SU-DHL-6 (cell line): ENCODE results near the gene EIF3F.

Experiments
- H2AFZ ChIP-seq: fragments of 200-600 bp; sonication (generic); 2 replicates; pipeline ENCODE4 v1.6.1; 2014; ENCODE audit warnings: low read depth, mild to moderate bottlenecking, moderate library complexity, mixed read lengths, antibody characterized with exemption, low read length; ENCODE audit not compliant: severe bottlenecking
- H3F3A ChIP-seq: fragments of 200-600 bp; shearing (Covaris generic); 2 replicates; pipeline ENCODE4 v1.6.0; 2016; ENCODE audit warnings: antibody characterized with exemption, mild to moderate bottlenecking; ENCODE audit not compliant: insufficient read depth
- H3K27ac ChIP-seq: fragments of 200-600 bp; sonication (generic); 2 replicates; pipeline ENCODE4 v1.5.1; 2016; ENCODE audit warnings: low read depth, mild to moderate bottlenecking, low read length, moderate library complexity, mixed read lengths
- H3K27me3 ChIP-seq: fragments of 200-600 bp; sonication (generic), shearing (Covaris generic); 2 replicates; pipeline ENCODE4 v1.6.0; 2014; ENCODE audit warnings: mild to moderate bottlenecking, low read length
- H3K36me3 ChIP-seq: fragments of 200-600 bp; sonication (generic); 2 replicates; pipeline ENCODE4 v1.6.1; 2014; ENCODE audit warnings: mild to moderate bottlenecking, low read length, mixed read lengths
- H3K4me2 ChIP-seq: fragments of 300-600, 200-600 bp; shearing (Covaris generic), sonication (generic); 2 replicates; pipeline ENCODE4 v1.6.0; 2014; ENCODE audit warnings: low read length, low read depth, mild to moderate bottlenecking; ENCODE audit not compliant: poor library complexity, severe bottlenecking
- H3K4me3 ChIP-seq: fragments of 200-600 bp; sonication (generic); 2 replicates; pipeline ENCODE4 v1.5.1; 2014; ENCODE audit warnings: antibody characterized with exemption, low read length, mild to moderate bottlenecking, mixed read lengths; ENCODE audit not compliant: insufficient read depth, poor library complexity, severe bottlenecking
- H3K79me2 ChIP-seq: fragments of 200-600 bp; sonication (generic); 2 replicates; pipeline ENCODE4 v1.6.1; 2014; ENCODE audit warnings: mild to moderate bottlenecking, low read length, moderate library complexity; ENCODE audit not compliant: insufficient read depth
- H3K9ac ChIP-seq: fragments of 200-600 bp; sonication (generic); 2 replicates; pipeline ENCODE4 v1.7.0; 2014; ENCODE audit warnings: mild to moderate bottlenecking, low read length
- H3K9me2 ChIP-seq: fragments of 200-600 bp; sonication (generic); replicated peaks from 2 replicates; pipeline ENCODE4 v1.6.1; 2014; ENCODE audit warnings: low read length; ENCODE audit not compliant: insufficient read depth
- H3K9me3 ChIP-seq: fragments of 200-600 bp; sonication (generic); 2 replicates; pipeline ENCODE4 v1.6.1; 2014; ENCODE audit warnings: low read length, mixed read lengths; ENCODE audit not compliant: insufficient read depth
- H4K20me1 ChIP-seq: fragments of 200-600 bp; sonication (generic); 2 replicates; pipeline ENCODE4 v1.6.1; 2014; ENCODE audit warnings: low read depth, mild to moderate bottlenecking, antibody characterized with exemption, low read length, moderate library complexity, mixed read lengths
- EZH2phosphoT487 ChIP-seq: fragments of 200-600 bp; sonication (generic), shearing (Covaris generic); conservative IDR thresholded peaks from 2 replicates; pipeline ENCODE4 v1.6.1; 2018; ENCODE audit warnings: mild to moderate bottlenecking, antibody characterized with exemption, low read length, moderate library complexity, mixed read lengths
- TF ChIP-seq, protein P1 (sequence below): fragments of 200-600 bp; sonication (generic); IDR thresholded peaks from one replicate; pipeline ENCODE4 v1.5.1; 2017; ENCODE audit warnings: antibody characterized with exemption, mild to moderate bottlenecking, low read length, moderate library complexity; ENCODE audit not compliant: insufficient read depth, poor library complexity, severe bottlenecking

The EIF3F gene

DNA sequence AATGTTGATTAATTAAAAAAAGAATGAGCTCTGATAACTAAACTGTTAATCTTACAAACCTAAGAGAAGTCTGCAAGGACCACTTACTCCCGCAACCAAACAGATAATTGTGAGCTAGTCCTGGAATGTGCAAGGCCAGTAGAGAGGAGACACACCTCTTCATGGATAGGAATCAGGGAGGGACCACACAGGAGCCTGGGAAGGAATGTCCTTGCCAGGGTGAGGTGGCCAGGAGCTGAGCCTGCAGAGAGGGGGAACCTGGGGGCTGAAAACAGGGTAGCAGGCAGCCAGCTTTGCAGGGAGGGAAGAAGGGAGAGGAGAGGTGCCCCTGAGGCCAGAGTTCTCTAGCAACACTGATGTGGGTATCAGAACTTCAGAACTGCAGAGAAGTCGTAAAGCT is 12.5 kb upstream of the EIF3F start:
- H3F3A ChIP-seq = no peaks in the 10 kb centered on the region
- H3K27me3 ChIP-seq = no peaks in the 10 kb centered on the region
- no peak overlapping the region for H3K9ac ChIP-seq
- H2AFZ ChIP-seq = no peak overlapping the region
- no peaks in the 10 kb centered on the region for H3K36me3 ChIP-seq
- H3K4me2 ChIP-seq = no peak overlapping the region
- no peaks in the 10 kb centered on the region for H3K9me3 ChIP-seq
- H3K4me3 ChIP-seq = no peak overlapping the region
- H3K9me2 ChIP-seq = no peaks in the 10 kb centered on the region
- no peaks in the 10 kb centered on the region for H4K20me1 ChIP-seq
- no peak overlapping the region for H3K27ac ChIP-seq
- no peaks in the 10 kb centered on the region for H3K79me2 ChIP-seq
- TF ChIP-seq, protein P1, sequence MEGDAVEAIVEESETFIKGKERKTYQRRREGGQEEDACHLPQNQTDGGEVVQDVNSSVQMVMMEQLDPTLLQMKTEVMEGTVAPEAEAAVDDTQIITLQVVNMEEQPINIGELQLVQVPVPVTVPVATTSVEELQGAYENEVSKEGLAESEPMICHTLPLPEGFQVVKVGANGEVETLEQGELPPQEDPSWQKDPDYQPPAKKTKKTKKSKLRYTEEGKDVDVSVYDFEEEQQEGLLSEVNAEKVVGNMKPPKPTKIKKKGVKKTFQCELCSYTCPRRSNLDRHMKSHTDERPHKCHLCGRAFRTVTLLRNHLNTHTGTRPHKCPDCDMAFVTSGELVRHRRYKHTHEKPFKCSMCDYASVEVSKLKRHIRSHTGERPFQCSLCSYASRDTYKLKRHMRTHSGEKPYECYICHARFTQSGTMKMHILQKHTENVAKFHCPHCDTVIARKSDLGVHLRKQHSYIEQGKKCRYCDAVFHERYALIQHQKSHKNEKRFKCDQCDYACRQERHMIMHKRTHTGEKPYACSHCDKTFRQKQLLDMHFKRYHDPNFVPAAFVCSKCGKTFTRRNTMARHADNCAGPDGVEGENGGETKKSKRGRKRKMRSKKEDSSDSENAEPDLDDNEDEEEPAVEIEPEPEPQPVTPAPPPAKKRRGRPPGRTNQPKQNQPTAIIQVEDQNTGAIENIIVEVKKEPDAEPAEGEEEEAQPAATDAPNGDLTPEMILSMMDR = no peak
- no peak for TF ChIP-seq EZH2phosphoT487

GRCh38 chr11:7977232-7977917 is 9.8 kb upstream of the EIF3F start:
- no peaks in the 10 kb centered on the region for H3K79me2 ChIP-seq
- no peak overlapping the region for H3K27ac ChIP-seq
- no peak overlapping the region for H3K4me2 ChIP-seq
- H3K36me3 ChIP-seq = no peaks in the 10 kb centered on the region
- no peaks in the 10 kb centered on the region for H4K20me1 ChIP-seq
- H2AFZ ChIP-seq = no peak overlapping the region
- no peaks in the 10 kb centered on the region for H3K27me3 ChIP-seq
- H3F3A ChIP-seq = no peaks in the 10 kb centered on the region
- H3K9me2 ChIP-seq = no peaks in the 10 kb centered on the region
- no peaks in the 10 kb centered on the region for H3K9me3 ChIP-seq
- H3K9ac ChIP-seq = no peak overlapping the region
- TF ChIP-seq, protein P1 = no peak
- TF ChIP-seq EZH2phosphoT487 = no peak
- no peak overlapping the region for H3K4me3 ChIP-seq

DNA sequence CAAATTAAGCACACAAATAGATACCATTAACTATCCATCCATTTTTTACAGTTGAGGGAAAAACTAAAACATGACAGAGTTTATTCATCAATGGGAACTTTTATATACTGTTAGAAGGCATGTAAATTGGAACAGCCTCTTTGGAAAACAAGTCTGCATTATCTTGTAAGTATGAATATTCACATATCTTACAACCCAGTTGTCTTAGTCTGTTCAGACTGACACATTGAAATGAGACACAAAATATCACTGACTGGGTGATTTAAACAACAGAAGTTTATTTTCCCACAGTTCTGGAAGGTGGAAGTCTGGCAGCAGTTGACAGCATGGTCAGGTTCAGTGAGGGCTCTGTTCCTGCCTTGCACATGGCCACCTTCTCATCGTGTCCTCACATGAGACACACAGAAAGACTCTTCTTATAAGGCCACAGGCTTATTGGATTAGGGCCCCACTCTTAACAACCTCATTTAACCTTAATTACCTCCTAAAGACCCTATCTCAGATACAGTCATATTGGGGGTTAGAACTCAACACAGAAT is 5.4 kb upstream of the EIF3F start:
- H3K36me3 ChIP-seq = no peaks in the 10 kb centered on the region
- no peaks in the 10 kb centered on the region for H3K27me3 ChIP-seq
- no peak overlapping the region for H2AFZ ChIP-seq
- no peaks in the 10 kb centered on the region for H3K9me3 ChIP-seq
- no peaks in the 10 kb centered on the region for H3F3A ChIP-seq
- H3K4me2 ChIP-seq = no peak overlapping the region
- no peak overlapping the region for H3K4me3 ChIP-seq
- no peak overlapping the region for H3K9ac ChIP-seq
- H3K79me2 ChIP-seq = no peaks in the 10 kb centered on the region
- H4K20me1 ChIP-seq = no peaks in the 10 kb centered on the region
- no peak for TF ChIP-seq EZH2phosphoT487
- TF ChIP-seq, protein P1 = no peak
- H3K27ac ChIP-seq = no peak overlapping the region
- no peaks in the 10 kb centered on the region for H3K9me2 ChIP-seq
